ENCODE measurements around the gene PRSS57.
"Not testable (repeated sequence)": the region's sequence is repeated elsewhere in the genome, so short reads cannot be mapped to it uniquely, and the experiment has no call there.

PRSS57 gene

DNA sequence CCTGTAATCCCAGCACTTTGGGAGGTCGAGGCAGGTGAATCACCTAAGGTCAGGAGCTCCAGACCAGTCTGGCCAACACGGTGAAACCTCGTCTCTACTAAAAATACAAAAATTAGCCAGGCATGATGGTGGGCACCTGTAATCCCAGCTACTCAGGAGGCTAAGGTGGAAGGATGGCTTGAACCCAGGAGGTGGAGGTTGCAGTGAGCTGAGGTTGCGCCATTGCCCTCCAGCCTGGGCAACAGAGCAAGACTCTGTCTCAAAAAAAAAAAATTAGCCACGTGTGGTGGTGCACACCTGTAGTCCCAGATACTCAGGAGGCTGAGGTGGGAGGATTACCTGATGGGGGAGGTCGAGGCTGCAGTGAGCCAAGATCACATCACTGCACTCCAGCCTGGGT, 7.6 kb upstream of the PRSS57 start:
- H3K27me3 ChIP-seq (ENCODE audit: control insufficient read depth, insufficient read depth, low read length); H3K27ac ChIP-seq (ENCODE audit: low read depth, low read length); H3K4me3 ChIP-seq (ENCODE audit: low read length); H3K36me3 ChIP-seq (ENCODE audit: control insufficient read depth, insufficient read depth, low read length); H3K4me1 ChIP-seq (ENCODE audit: control insufficient read depth, insufficient read depth, low read length); H3K9ac ChIP-seq (ENCODE audit: low read length): not testable (repeated sequence)

DNA sequence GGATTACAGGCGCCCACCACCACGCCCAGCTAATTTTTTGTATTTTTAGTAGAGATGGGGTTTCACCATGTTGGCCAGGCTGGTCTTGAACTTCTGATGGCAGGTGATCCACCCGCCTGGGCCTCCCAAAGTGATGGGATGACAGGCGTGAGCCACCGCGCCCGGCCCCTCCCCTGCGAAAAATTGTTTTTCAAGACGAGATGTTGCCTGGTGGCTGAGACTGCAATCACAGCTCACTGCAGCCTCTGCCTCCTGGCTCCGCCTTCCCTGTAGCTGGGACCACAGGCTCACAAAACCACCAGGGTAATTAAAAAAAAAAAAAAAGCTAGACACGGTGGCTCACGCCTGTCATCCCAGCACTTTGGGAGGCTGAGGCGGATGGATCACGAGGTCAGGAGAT, 4.6 kb upstream of the PRSS57 start:
- H3K36me3 ChIP-seq (ENCODE audit: control insufficient read depth, insufficient read depth, low read length); H3K4me3 ChIP-seq (ENCODE audit: low read length); H3K27me3 ChIP-seq (ENCODE audit: control insufficient read depth, insufficient read depth, low read length); H3K27ac ChIP-seq (ENCODE audit: low read depth, low read length); H3K9ac ChIP-seq (ENCODE audit: low read length); H3K4me1 ChIP-seq (ENCODE audit: control insufficient read depth, insufficient read depth, low read length): not testable (repeated sequence)

DNA sequence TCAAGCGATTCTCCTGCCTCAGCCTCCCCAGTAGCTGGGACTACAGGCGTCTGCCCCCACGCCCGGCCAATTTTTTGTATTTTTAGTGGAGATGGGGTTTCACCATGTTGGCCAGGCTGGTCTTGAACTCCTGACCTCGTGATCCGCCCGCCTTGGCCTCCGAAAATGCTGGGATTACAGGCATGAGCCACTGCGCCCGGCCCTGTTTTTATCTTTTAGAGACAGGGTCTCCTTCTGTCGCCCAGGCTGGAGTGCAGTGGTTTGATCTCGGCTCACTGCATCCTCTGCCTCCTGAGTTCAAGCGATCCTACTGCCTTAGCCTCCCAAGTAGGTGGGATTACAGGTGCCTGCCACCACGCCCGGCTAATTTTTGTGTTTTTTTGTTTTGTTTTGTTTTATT, 3.3 kb upstream of the PRSS57 start:
- not testable (repeated sequence) for H3K4me1 ChIP-seq (ENCODE audit: control insufficient read depth, insufficient read depth, low read length); H3K9ac ChIP-seq (ENCODE audit: low read length); H3K27me3 ChIP-seq (ENCODE audit: control insufficient read depth, insufficient read depth, low read length); H3K4me3 ChIP-seq (ENCODE audit: low read length); H3K27ac ChIP-seq (ENCODE audit: low read depth, low read length); H3K36me3 ChIP-seq (ENCODE audit: control insufficient read depth, insufficient read depth, low read length)

DNA sequence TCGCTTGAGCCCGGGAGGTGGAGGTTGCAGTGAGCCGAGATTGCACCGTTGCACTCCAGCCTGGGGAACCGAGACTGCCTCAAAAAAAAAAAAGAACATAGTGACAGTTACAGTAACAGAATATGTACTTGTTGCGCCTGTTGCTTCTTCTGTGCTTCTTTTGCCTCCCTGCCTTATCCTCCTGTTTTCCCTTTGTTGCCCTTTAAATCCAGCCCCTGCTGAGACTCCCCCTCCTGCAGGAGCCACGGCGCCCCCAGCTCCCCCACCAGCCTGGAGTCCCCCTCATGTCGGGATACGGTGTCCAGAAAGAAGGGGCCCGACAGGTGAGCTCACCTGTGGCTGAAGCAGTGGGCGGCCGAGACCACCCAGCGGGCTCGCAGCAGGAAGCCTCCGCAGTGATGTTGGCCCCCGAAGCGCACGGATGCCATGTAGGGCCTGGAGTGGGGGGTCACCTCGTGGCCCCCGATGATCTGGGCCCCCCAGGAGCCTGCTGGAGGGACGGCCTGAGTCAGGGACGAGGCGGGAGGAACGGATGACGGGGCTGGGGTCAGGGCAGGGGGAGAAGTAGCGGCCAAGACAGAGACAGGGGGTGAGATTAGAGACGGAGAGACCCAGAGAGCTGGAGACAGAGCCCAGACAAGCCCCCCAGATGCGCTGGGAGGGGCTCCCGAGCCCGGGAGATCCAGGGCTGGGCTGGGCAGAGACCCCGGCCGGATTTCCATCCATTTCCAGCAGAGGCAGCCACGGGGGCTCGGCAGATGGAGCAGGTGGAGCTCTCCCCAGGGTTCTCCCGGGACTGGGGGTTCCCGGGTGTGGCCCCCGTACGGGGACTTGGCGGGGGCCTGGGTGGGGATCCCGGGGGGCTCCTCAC, 536 bp downstream of the PRSS57 start:
- Histone ChIP-seq H3K27me3 (ENCODE audit: control insufficient read depth, insufficient read depth, low read length) (peaks cover 4% of the 10 kb centered on the region), H3K4me3 (ENCODE audit: low read length) (no peak overlapping the region), H3K4me1 (ENCODE audit: control insufficient read depth, insufficient read depth, low read length) (no peaks in the 10 kb centered on the region), H3K27ac (ENCODE audit: low read depth, low read length) (no peak overlapping the region), H3K9ac (ENCODE audit: low read length) (no peak overlapping the region), H3K36me3 (ENCODE audit: control insufficient read depth, insufficient read depth, low read length) (no peaks in the 10 kb centered on the region)

DNA sequence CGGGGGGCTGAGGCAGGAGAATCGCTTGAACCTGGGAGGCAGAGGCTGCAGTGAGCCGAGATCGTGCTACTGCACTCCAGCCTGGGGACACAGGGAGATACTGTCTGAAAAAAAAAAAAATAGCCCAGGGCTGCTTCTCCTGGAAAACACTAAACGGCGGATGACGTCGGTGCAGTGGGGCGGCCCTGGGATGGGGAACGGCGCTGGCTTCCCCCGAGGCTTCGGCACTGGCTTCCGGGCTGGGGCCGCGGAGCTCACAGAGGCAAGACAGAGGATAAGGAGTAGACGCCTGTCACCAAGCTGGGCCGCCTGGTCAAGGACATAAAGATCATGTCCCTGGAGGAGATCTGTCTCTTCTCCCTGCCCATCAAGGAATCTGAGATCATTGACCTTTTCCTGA, 5.0 kb downstream of the PRSS57 start:
- no peaks in the 10 kb centered on the region for H3K27me3 ChIP-seq (ENCODE audit: control insufficient read depth, insufficient read depth, low read length)
- H3K27ac ChIP-seq (ENCODE audit: low read depth, low read length) = no peak overlapping the region
- H3K4me1 ChIP-seq (ENCODE audit: control insufficient read depth, insufficient read depth, low read length) = no peaks in the 10 kb centered on the region
- no peaks in the 10 kb centered on the region for H3K36me3 ChIP-seq (ENCODE audit: control insufficient read depth, insufficient read depth, low read length)
- no peak overlapping the region for H3K4me3 ChIP-seq (ENCODE audit: low read length)
- no peak overlapping the region for H3K9ac ChIP-seq (ENCODE audit: low read length)

DNA sequence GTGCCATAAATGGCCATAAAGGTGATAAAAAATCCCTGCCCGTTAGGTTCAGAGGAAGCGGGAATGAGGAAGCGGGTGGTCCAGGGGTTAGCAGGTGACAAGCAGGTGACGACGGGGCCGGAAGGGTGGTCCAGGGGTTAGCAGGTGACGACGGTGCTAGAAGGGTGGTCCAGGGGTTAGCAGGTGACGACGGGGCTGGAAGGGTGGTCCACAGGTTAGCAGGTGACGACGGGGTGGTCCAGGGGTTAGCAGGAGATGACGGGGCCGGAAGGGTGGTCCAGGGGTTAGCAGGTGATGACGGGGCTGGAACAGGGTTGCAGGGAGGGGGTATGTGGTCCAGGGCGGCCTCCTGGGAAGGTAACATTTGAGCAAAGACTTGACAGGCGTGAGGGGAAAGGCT, 6.3 kb downstream of the PRSS57 start:
- Histone ChIP-seq H3K4me1 (ENCODE audit: control insufficient read depth, insufficient read depth, low read length) (no peaks in the 10 kb centered on the region), H3K27me3 (ENCODE audit: control insufficient read depth, insufficient read depth, low read length) (no peaks in the 10 kb centered on the region), H3K4me3 (ENCODE audit: low read length) (no peak overlapping the region)

DNA sequence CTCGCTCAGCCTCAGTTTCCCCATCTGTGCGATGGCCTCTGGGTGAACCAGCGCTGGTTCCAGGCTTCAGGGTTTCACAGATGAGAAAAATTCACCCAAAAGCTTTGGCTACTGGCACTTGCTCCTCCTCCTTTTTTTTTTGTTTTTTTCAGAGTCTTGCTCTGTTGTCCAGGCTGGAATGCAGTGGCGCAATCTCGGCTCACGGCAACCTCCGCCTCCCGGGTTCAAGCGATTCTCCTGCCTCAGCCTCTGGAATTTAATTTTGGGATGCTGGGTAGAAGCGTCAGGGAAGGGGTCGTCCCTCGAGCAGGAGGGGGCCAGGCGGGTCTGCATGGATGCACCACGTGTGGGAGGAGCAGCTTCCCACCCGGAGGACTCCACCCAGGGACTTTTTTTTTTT, 7.0 kb downstream of the PRSS57 start:
- no peak overlapping the region for H3K4me3 ChIP-seq (ENCODE audit: low read length)
- no peak overlapping the region for H3K27ac ChIP-seq (ENCODE audit: low read depth, low read length)
- no peaks in the 10 kb centered on the region for H3K27me3 ChIP-seq (ENCODE audit: control insufficient read depth, insufficient read depth, low read length)
- no peaks in the 10 kb centered on the region for H3K4me1 ChIP-seq (ENCODE audit: control insufficient read depth, insufficient read depth, low read length)
- no peak overlapping the region for H3K9ac ChIP-seq (ENCODE audit: low read length)
- no peaks in the 10 kb centered on the region for H3K36me3 ChIP-seq (ENCODE audit: control insufficient read depth, insufficient read depth, low read length)

More for the DNA sequence above, 6.3 kb downstream of the PRSS57 start:
- no peaks in the 10 kb centered on the region for H3K36me3 ChIP-seq (ENCODE audit: control insufficient read depth, insufficient read depth, low read length)
- no peak overlapping the region for H3K27ac ChIP-seq (ENCODE audit: low read depth, low read length)
- H3K9ac ChIP-seq (ENCODE audit: low read length) = no peak overlapping the region

DNA sequence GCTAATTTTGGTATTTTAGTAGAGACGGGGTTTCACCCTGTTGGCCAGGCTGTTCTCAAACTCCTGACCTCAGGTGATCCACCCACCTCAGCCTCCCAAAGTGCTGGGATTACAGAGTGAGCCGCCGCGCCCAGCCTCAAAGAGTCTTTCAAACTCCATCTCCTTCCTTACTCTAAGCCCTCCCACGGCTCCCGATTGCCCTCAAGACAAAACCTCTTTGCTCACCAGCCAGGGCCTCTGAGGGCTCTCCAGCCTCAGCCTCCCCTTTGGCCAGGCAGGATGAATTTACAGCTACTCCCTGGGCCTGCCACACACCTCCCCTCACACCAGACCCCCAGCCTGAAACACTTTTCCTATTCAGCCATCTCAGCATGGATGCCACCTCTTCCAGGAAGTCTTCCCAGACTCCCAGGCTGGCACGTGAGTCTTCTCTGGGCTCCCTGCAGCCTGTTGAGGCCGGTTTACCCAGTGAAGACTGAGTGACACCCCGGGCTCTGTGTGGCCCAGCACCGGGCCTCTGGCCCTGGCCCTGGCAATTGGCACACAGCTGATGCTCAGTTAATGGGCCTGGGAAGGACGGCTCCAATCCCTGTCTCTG, 7.6 kb downstream of the PRSS57 start:
- Histone ChIP-seq H3K4me3 (ENCODE audit: low read length) (no peak overlapping the region), H3K36me3 (ENCODE audit: control insufficient read depth, insufficient read depth, low read length) (no peaks in the 10 kb centered on the region), H3K4me1 (ENCODE audit: control insufficient read depth, insufficient read depth, low read length) (no peaks in the 10 kb centered on the region), H3K9ac (ENCODE audit: low read length) (no peak overlapping the region), H3K27ac (ENCODE audit: low read depth, low read length) (no peak overlapping the region), H3K27me3 (ENCODE audit: control insufficient read depth, insufficient read depth, low read length) (no peaks in the 10 kb centered on the region)

DNA sequence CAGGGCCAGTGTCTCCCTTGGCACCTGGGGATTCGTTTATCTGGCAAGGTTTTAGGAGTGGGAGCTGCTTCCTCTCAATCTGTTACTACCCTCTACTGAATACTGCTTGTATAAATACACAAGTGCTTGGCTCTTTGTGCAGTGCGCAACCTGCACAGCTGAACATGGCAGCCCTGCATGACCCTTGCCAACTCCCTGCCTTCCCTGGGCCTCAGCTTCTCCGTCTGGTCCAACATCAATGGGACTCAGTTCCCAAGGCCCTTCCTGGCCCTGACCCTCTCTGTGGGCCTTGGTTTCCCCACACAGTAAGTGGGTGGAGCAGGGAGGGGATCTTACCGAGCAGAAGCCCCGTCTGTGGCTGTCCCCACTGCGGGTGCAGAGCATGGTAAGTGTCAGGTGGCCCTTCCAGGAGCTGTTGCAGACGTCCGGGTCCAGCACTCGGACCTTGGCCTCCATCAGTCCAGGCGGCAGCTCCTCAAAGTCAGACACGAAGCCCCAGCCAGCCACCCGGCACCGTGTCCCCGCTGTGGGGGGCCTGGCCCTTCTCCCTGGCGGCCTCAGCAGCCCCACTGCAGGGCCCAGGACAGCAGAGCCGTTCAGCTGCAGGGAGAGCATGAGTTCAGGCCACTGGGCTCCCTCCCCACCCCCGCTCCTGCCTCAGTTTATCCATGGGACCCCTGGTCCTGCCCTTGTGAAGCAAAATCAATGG, 8.5 kb downstream of the PRSS57 start:
- H3K27ac ChIP-seq (ENCODE audit: low read depth, low read length) = no peak overlapping the region
- no peak overlapping the region for H3K4me3 ChIP-seq (ENCODE audit: low read length)
- no peaks in the 10 kb centered on the region for H3K36me3 ChIP-seq (ENCODE audit: control insufficient read depth, insufficient read depth, low read length)
- H3K9ac ChIP-seq (ENCODE audit: low read length) = no peak overlapping the region
- no peaks in the 10 kb centered on the region for H3K27me3 ChIP-seq (ENCODE audit: control insufficient read depth, insufficient read depth, low read length)
- H3K4me1 ChIP-seq (ENCODE audit: control insufficient read depth, insufficient read depth, low read length) = no peaks in the 10 kb centered on the region

DNA sequence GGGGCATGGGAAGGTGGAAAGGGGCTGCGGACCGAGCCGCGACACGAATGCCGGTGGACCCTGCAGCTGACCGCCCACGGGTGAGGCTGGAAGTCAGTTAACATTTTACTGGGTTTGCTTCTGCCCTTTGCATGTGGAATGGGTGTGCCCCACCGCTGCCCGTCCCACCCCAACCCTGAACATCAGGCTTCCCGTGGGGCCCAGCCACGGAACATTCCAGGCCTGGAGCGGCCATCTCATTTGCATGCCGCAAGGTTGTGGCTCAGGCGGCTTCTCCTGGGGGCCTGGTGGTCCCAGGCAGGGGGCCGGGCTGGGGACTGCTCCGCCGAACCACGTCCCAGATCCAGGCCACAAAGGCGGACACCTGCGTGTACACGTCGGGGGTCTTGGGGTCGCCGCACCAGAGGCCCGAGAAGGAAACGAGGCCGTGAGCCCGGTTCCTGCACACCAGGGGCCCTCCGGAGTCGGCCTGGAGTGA, 9.8 kb downstream of the PRSS57 start:
- H3K27me3 ChIP-seq (ENCODE audit: control insufficient read depth, insufficient read depth, low read length) = no peaks in the 10 kb centered on the region
- H3K9ac ChIP-seq (ENCODE audit: low read length) = no peak overlapping the region
- H3K36me3 ChIP-seq (ENCODE audit: control insufficient read depth, insufficient read depth, low read length) = no peaks in the 10 kb centered on the region
- no peak overlapping the region for H3K27ac ChIP-seq (ENCODE audit: low read depth, low read length)
- H3K4me3 ChIP-seq (ENCODE audit: low read length) = no peak overlapping the region
- no peaks in the 10 kb centered on the region for H3K4me1 ChIP-seq (ENCODE audit: control insufficient read depth, insufficient read depth, low read length)

DNA sequence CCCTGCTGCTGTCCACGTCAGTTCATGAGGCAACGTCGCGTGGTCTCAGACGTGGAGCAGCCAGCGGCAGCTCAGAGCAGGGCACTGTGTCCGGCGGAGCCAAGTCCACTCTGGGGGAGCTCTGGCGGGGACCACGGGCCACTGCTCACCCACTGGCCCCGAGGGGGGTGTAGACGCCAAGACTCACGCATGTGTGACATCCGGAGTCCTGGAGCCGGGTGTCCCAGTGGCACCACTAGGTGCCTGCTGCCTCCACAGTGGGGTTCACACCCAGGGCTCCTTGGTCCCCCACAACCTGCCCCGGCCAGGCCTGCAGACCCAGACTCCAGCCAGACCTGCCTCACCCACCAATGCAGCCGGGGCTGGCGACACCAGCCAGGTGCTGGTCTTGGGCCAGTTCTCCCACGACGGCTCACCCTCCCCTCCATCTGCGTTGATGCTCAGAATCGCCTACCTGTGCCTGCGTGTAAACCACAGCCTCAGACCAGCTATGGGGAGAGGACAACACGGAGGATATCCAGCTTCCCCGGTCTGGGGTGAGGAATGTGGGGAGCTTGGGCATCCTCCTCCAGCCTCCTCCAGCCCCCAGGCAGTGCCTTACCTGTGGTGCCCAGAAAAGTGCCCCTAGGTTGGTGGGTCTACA, 12.5 kb downstream of the PRSS57 start:
- no peaks in the 10 kb centered on the region for H3K36me3 ChIP-seq (ENCODE audit: control insufficient read depth, insufficient read depth, low read length)
- H3K27ac ChIP-seq (ENCODE audit: low read depth, low read length) = no peak overlapping the region
- no peak overlapping the region for H3K4me3 ChIP-seq (ENCODE audit: low read length)
- no peaks in the 10 kb centered on the region for H3K27me3 ChIP-seq (ENCODE audit: control insufficient read depth, insufficient read depth, low read length)
- H3K9ac ChIP-seq (ENCODE audit: low read length) = no peak overlapping the region
- peaks cover 10% of the 10 kb centered on the region for H3K4me1 ChIP-seq (ENCODE audit: control insufficient read depth, insufficient read depth, low read length)
